ENCODE results near the gene MAMSTR. TPM values are rescaled to one million over a fixed set of nuclear protein-coding genes. Genes with fewer than 3 reads are reported as not detected.
A peak's percentile ranks its signal among the peaks of the same experiment; 100 is the strongest.

MAMSTR gene
- polyA plus RNA-seq, 1 donor (not counting 4 experiments of a cell fraction or from before 2014, with no cell fraction given) = 0.35 TPM

- Histone ChIP-seq H4K20me1 (ENCODE audit: control insufficient read depth, extremely low read depth, insufficient read depth, low read length) (no peaks in the 10 kb centered on the region), H3K9me3 (ENCODE audit: control insufficient read depth, low read depth, low read length) (no peaks in the 10 kb centered on the region), H3K27me3 (ENCODE audit: control insufficient read depth, extremely low read depth, insufficient read depth, low read length) (no peaks in the 10 kb centered on the region), H3K9ac (ENCODE audit: control insufficient read depth, extremely low read depth, insufficient read depth, low read length) (peak overlapping the region; percentile 47), H3K4me2 (ENCODE audit: control insufficient read depth, extremely low read depth, insufficient read depth, low read depth, low read length) (peak overlapping the region; percentile 74), H2AFZ (ENCODE audit: control insufficient read depth, low read length) (peak overlapping the region; percentile 66), H3K4me3 (ENCODE audit: control insufficient read depth in 2 of 3, extremely low read depth in 1 of 3, insufficient read depth in 2 of 3, low read depth in 1 of 3, low read length in 3 of 3) (peak overlapping the region; percentile 34 to 53 (median 53)), H3K27ac (ENCODE audit: control insufficient read depth, insufficient read depth, low read length) (no peak overlapping the region), H3K4me1 (ENCODE audit: control insufficient read depth, extremely low read depth, insufficient read depth, low read length) (peaks cover 16% of the 10 kb centered on the region), H3K79me2 (ENCODE audit: control insufficient read depth, insufficient read depth, low read length) (no peaks in the 10 kb centered on the region), H3K9me1 (ENCODE audit: control insufficient read depth, extremely low read depth, insufficient read depth, low read length) (no peaks in the 10 kb centered on the region), H3K36me3 (ENCODE audit: control insufficient read depth in 2 of 2, extremely low read depth in 1 of 2, insufficient read depth in 2 of 2, low read length in 2 of 2) (no peaks in the 10 kb centered on the region)
- FAIRE-seq = no peak
- no peak for DNase-seq (ENCODE audit: low read depth, low spot score)
- dilution Hi-C loops (cut with MboI; ENCODE audit: extremely low pct_ligation_motif_present, low sequenced_read_pairs) = no loop called here
- TF ChIP-seq CTCF (optimal IDR thresholded peaks at IDR 0.05 in 1 of 3, IDR thresholded peaks at IDR 0.05 in 1 of 3, conservative IDR thresholded peaks at IDR 0.05 in 1 of 3; ENCODE audit: extremely low read depth in 1 of 3, insufficient read depth in 2 of 3, low read length in 3 of 3) = no peak
Measured at GRCh38 chr19:48739404-48740163, 20.1 kb upstream of the MAMSTR start.

GRCh38 chr19:48738557-48739403, 19.3 kb upstream of the MAMSTR start:
- peak overlapping the region; percentile 47 for H3K9ac ChIP-seq (ENCODE audit: control insufficient read depth, extremely low read depth, insufficient read depth, low read length)
- dilution Hi-C loops (cut with MboI; ENCODE audit: extremely low pct_ligation_motif_present, low sequenced_read_pairs) = no loop called here
- no peaks in the 10 kb centered on the region for H3K27me3 ChIP-seq (ENCODE audit: control insufficient read depth, extremely low read depth, insufficient read depth, low read length)
- no peak for FAIRE-seq
- peak overlapping the region; percentile 34 to 53 (median 53) for H3K4me3 ChIP-seq (ENCODE audit: control insufficient read depth in 2 of 3, extremely low read depth in 1 of 3, insufficient read depth in 2 of 3, low read depth in 1 of 3, low read length in 3 of 3)
- H3K9me3 ChIP-seq (ENCODE audit: control insufficient read depth, low read depth, low read length) = no peaks in the 10 kb centered on the region
- peaks cover 16% of the 10 kb centered on the region for H3K4me1 ChIP-seq (ENCODE audit: control insufficient read depth, extremely low read depth, insufficient read depth, low read length)
- H3K27ac ChIP-seq (ENCODE audit: control insufficient read depth, insufficient read depth, low read length) = no peak overlapping the region
- peak overlapping the region; percentile 74 for H3K4me2 ChIP-seq (ENCODE audit: control insufficient read depth, extremely low read depth, insufficient read depth, low read depth, low read length)
- no peaks in the 10 kb centered on the region for H4K20me1 ChIP-seq (ENCODE audit: control insufficient read depth, extremely low read depth, insufficient read depth, low read length)
- H3K9me1 ChIP-seq (ENCODE audit: control insufficient read depth, extremely low read depth, insufficient read depth, low read length) = no peaks in the 10 kb centered on the region
- H3K79me2 ChIP-seq (ENCODE audit: control insufficient read depth, insufficient read depth, low read length) = no peaks in the 10 kb centered on the region
- DNase-seq (ENCODE audit: low read depth, low spot score) = peak; percentile 74
- TF ChIP-seq EZH2 (IDR thresholded peaks at IDR 0.05; ENCODE audit: low read length) (no peak), CTCF (optimal IDR thresholded peaks at IDR 0.05 in 1 of 3, IDR thresholded peaks at IDR 0.05 in 1 of 3, conservative IDR thresholded peaks at IDR 0.05 in 1 of 3; ENCODE audit: extremely low read depth in 1 of 3, insufficient read depth in 2 of 3, low read length in 3 of 3) (peak in 1 of 3 experiments; percentile 67)
- H3K36me3 ChIP-seq (ENCODE audit: control insufficient read depth in 2 of 2, extremely low read depth in 1 of 2, insufficient read depth in 2 of 2, low read length in 2 of 2) = no peaks in the 10 kb centered on the region
- peak overlapping the region; percentile 66 for H2AFZ ChIP-seq (ENCODE audit: control insufficient read depth, low read length)
